Kidney epithelial cell (primary cell): Measurements from ENCODE around the gene KRTAP10-10. TPM values are rescaled to one million over a fixed set of nuclear protein-coding genes. Genes with fewer than 3 reads are reported as not detected.
"Not testable (repeated sequence)": the region's sequence is repeated elsewhere in the genome, so short reads cannot be mapped to it uniquely, and the experiment has no call there.

ENCODE experiments used
- DNase-seq: peaks from one replicate; pipeline ENCODE4 v3.0.0-alpha.2; 2010; ENCODE audit warnings: low read depth
- H3K27me3 ChIP-seq: 2 replicates; pipeline ENCODE4 v1.6.0; 2011; ENCODE audit warnings: low read length; ENCODE audit not compliant: control insufficient read depth, insufficient read depth
- H3K36me3 ChIP-seq: 2 replicates; pipeline ENCODE4 v1.5.1; 2011; ENCODE audit warnings: low read length; ENCODE audit not compliant: control insufficient read depth, insufficient read depth
- H3K4me3 ChIP-seq: 2 replicates; pipeline ENCODE4 v1.5.1; 2011; ENCODE audit warnings: low read depth, mild to moderate bottlenecking, control low read depth, low read length
- total RNA-seq: library from RNA; depleted of rRNA; stranded (reverse); fragments of >200 nt; gene quantifications from 2 replicates; pipeline ENCODE4 v1.2.3, GENCODE V29; 2015
- TF ChIP-seq, protein P1 (sequence below): IDR thresholded peaks from 2 replicates; pipeline ENCODE4 v1.5.1; 2011; ENCODE audit warnings: mild to moderate bottlenecking, moderate library complexity, low read length, control low read depth, inconsistent platforms; ENCODE audit not compliant: insufficient read depth, poor library complexity, severe bottlenecking

Gene KRTAP10-10
- total RNA-seq, 1 donor from 2014 or later: not detected

GRCh38 chr21:44628707-44629391 is 8.3 kb upstream of the KRTAP10-10 start:
- H3K4me3 ChIP-seq: no peak overlapping the region
- DNase-seq: no peak
- TF ChIP-seq, protein P1, sequence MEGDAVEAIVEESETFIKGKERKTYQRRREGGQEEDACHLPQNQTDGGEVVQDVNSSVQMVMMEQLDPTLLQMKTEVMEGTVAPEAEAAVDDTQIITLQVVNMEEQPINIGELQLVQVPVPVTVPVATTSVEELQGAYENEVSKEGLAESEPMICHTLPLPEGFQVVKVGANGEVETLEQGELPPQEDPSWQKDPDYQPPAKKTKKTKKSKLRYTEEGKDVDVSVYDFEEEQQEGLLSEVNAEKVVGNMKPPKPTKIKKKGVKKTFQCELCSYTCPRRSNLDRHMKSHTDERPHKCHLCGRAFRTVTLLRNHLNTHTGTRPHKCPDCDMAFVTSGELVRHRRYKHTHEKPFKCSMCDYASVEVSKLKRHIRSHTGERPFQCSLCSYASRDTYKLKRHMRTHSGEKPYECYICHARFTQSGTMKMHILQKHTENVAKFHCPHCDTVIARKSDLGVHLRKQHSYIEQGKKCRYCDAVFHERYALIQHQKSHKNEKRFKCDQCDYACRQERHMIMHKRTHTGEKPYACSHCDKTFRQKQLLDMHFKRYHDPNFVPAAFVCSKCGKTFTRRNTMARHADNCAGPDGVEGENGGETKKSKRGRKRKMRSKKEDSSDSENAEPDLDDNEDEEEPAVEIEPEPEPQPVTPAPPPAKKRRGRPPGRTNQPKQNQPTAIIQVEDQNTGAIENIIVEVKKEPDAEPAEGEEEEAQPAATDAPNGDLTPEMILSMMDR: no peak
- no peaks in the 10 kb centered on the region for H3K27me3 ChIP-seq
- H3K36me3 ChIP-seq: no peaks in the 10 kb centered on the region

DNA sequence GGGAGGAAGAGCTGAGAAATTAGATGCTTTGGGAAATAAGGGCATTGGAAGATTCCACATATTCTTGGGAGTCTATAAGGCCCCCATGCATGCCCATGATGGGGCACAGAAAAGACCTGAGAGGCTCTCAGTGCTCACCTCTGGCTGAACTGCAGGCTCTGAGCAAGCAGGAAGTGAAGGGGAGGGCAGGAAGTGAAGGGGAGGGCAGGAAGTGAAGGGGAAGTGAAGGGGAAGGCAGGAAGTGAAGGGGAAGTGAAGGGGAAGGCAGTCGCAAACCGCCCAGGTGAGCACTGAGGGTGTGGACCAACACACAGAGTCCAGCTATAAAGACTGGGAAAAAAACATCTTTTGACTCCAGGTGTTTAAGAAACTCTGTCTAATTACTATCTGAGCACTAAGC is 6.7 kb upstream of the KRTAP10-10 start:
- no peak for DNase-seq
- H3K36me3 ChIP-seq: no peaks in the 10 kb centered on the region
- TF ChIP-seq, protein P1: no peak
- no peaks in the 10 kb centered on the region for H3K27me3 ChIP-seq
- H3K4me3 ChIP-seq: no peak overlapping the region

GRCh38 chr21:44632067-44632466 is 5.1 kb upstream of the KRTAP10-10 start:
- no peak overlapping the region for H3K4me3 ChIP-seq
- no peaks in the 10 kb centered on the region for H3K36me3 ChIP-seq
- DNase-seq: no peak
- H3K27me3 ChIP-seq: peaks cover 3% of the 10 kb centered on the region
- TF ChIP-seq, protein P1: no peak

GRCh38 chr21:44636209-44637017 is 743 bp upstream of the KRTAP10-10 start:
- Histone ChIP-seq H3K36me3 (no peaks in the 10 kb centered on the region), H3K27me3 (peaks cover 3% of the 10 kb centered on the region), H3K4me3 (no peak overlapping the region)
- DNase-seq: no peak
- TF ChIP-seq, protein P1: no peak

DNA sequence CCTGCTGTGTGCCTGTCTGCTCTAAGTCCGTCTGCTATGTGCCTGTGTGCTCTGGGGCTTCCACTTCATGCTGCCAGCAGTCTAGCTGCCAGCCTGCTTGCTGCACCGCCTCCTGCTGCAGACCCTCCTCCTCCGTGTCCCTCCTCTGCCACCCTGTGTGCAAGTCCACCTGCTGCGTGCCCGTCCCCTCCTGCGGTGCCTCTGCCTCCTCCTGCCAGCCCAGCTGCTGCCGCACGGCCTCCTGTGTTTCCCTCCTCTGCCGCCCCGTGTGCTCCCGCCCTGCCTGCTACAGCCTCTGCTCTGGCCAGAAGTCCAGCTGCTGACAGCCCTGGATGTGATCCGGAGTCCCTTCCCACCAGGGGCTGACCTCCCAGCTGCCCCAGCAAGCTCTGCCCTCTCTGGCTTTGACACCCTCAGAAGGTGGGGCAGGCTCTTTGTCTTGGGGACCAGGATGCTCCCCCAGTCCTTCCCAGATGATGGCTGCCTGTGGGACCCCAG is 744 bp downstream of the KRTAP10-10 start:
- H3K4me3 ChIP-seq, H3K36me3 ChIP-seq, DNase-seq, H3K27me3 ChIP-seq: not testable (repeated sequence)

- DNase-seq, H3K36me3 ChIP-seq, H3K27me3 ChIP-seq, H3K4me3 ChIP-seq: not testable (repeated sequence)
These were observed 1.6 kb downstream of the KRTAP10-10 start for GRCh38 chr21:44638506-44639330.
